Hepatocyte (in vitro differentiated cells): ENCODE measurements around the gene UROC1. TPM values are rescaled to one million over a fixed set of nuclear protein-coding genes. Genes with fewer than 3 reads are reported as not detected.
"Not testable (repeated sequence)": the region's sequence is repeated elsewhere in the genome, so short reads cannot be mapped to it uniquely, and the experiment has no call there.

ENCODE experiments used
- DNase-seq: peaks from one replicate; pipeline ENCODE4 v3.0.0-alpha.2; 2016; ENCODE audit warnings: low spot score
- H2AFZ ChIP-seq: fragments of 200-600 bp; sonication (generic); 2 replicates; pipeline ENCODE4 v1.6.0; 2016; ENCODE audit warnings: antibody characterized with exemption, mild to moderate bottlenecking
- H3K27ac ChIP-seq: fragments of 200-600 bp; sonication (generic); 2 replicates; pipeline ENCODE4 v1.5.1; 2016; ENCODE audit warnings: mild to moderate bottlenecking
- H3K27me3 ChIP-seq: fragments of 200-600 bp; sonication (generic); 2 replicates; pipeline ENCODE4 v1.6.1; 2016
- H3K36me3 ChIP-seq: fragments of 200-600 bp; sonication (generic); replicated peaks from 2 replicates; pipeline ENCODE4 v1.5.1; 2016; ENCODE audit warnings: low read depth; ENCODE audit not compliant: insufficient read depth
- H3K4me1 ChIP-seq: fragments of 200-600 bp; sonication (generic); 2 replicates; pipeline ENCODE4 v1.5.1; 2016; ENCODE audit warnings: mild to moderate bottlenecking, moderate library complexity; ENCODE audit not compliant: insufficient read depth
- H3K4me2 ChIP-seq: fragments of 200-600 bp; sonication (generic); 2 replicates; pipeline ENCODE4 v1.6.0; 2016
- H3K4me3 ChIP-seq: fragments of 200-600 bp; sonication (generic); 2 replicates; pipeline ENCODE4 v1.5.1; 2016; ENCODE audit warnings: mild to moderate bottlenecking
- H3K79me2 ChIP-seq: fragments of 200-600 bp; sonication (generic); 2 replicates; pipeline ENCODE4 v1.6.0; 2017; ENCODE audit warnings: mild to moderate bottlenecking
- H3K9me2 ChIP-seq: fragments of 200-600 bp; sonication (generic); replicated peaks from 2 replicates; pipeline ENCODE4 v1.6.0; 2017; ENCODE audit warnings: mild to moderate bottlenecking; ENCODE audit not compliant: insufficient read depth
- H3K9me3 ChIP-seq: fragments of 200-600 bp; sonication (generic); 2 replicates; pipeline ENCODE4 v1.5.1; 2016; ENCODE audit warnings: low read depth, mild to moderate bottlenecking
- H4K20me1 ChIP-seq: fragments of 200-600 bp; sonication (generic); 2 replicates; pipeline ENCODE4 v1.6.0; 2016; ENCODE audit warnings: mild to moderate bottlenecking; ENCODE audit not compliant: insufficient read depth, poor library complexity, severe bottlenecking
- CTCF ChIP-seq: fragments of 200-600 bp; sonication (generic); IDR thresholded peaks from 2 replicates; pipeline ENCODE4 v1.5.1; 2016; ENCODE audit warnings: antibody characterized with exemption, mild to moderate bottlenecking; ENCODE audit not compliant: poor library complexity
- EZH2 ChIP-seq: fragments of 200-600 bp; sonication (generic); IDR thresholded peaks from 2 replicates; pipeline ENCODE4 v1.6.1; 2016; ENCODE audit warnings: antibody characterized with exemption, mild to moderate bottlenecking, borderline replicate concordance
- EZH2phosphoT487 ChIP-seq: fragments of 200-600 bp; sonication (generic); IDR thresholded peaks from one replicate; pipeline ENCODE4 v1.6.1; 2018; ENCODE audit warnings: antibody characterized with exemption, mild to moderate bottlenecking, low read depth, moderate library complexity; ENCODE audit not compliant: unreplicated experiment, severe bottlenecking
- WGBS: methylation state at CpG from one replicate; pipeline ENCODE4 v1.1.6; 2016; ENCODE audit warnings: low lambda C conversion rate; ENCODE audit errors: missing lambda C conversion rate; 5-methylcytosine and 5-hydroxymethylcytosine counted together
- polyA plus RNA-seq: library from polyadenylated mRNA; unstranded; fragments of >200 nt; fragmentation: Nextera tagmentation; extraction: Ambion mirVana; gene quantifications from 2 replicates; pipeline ENCODE4 v1.2.1, GENCODE V29; 2016
- total RNA-seq: library from RNA; depleted of rRNA; stranded (reverse); fragments of >200 nt; gene quantifications from 2 replicates; pipeline ENCODE4 v1.2.3, GENCODE V29; 2014

The UROC1 gene
- total and polyA plus RNA-seq, 2 experiments from 2014 or later, result 2.3 to 4.2 TPM

- Histone ChIP-seq H3K4me3 (no peak overlapping the region), H3K79me2 (peaks cover 20% of the 10 kb centered on the region), H3K9me3 (no peaks in the 10 kb centered on the region), H3K4me1 (peaks cover 2% of the 10 kb centered on the region), H3K27me3 (peaks cover 9% of the 10 kb centered on the region), H3K27ac (no peak overlapping the region), H2AFZ (no peak overlapping the region), H3K4me2 (no peak overlapping the region), H3K9me2 (no peaks in the 10 kb centered on the region), H3K36me3 (no peaks in the 10 kb centered on the region), H4K20me1 (no peaks in the 10 kb centered on the region)
- TF ChIP-seq CTCF (no peak), EZH2 (no peak), EZH2phosphoT487 (no peak)
- DNase-seq, result no peak
Measured at GRCh38 chr3:126535636-126536035, 18.1 kb upstream of the UROC1 start.

GRCh38 chr3:126534716-126535115 lies 17.1 kb upstream of the UROC1 start:
- not testable (repeated sequence) for H2AFZ ChIP-seq, H3K36me3 ChIP-seq, H3K27ac ChIP-seq, H3K4me3 ChIP-seq, DNase-seq, H3K4me2 ChIP-seq, H3K9me2 ChIP-seq, H3K9me3 ChIP-seq, H3K27me3 ChIP-seq, H4K20me1 ChIP-seq
- H3K79me2 ChIP-seq, result peaks cover 20% of the 10 kb centered on the region
- WGBS, result 85% methylated on average over 5 of the region's 7 CpGs
- peaks cover 11% of the 10 kb centered on the region for H3K4me1 ChIP-seq

GRCh38 chr3:126533506-126533905 lies 15.9 kb upstream of the UROC1 start:
- Histone ChIP-seq H3K4me2 (no peak overlapping the region), H4K20me1 (no peaks in the 10 kb centered on the region), H3K4me3 (no peak overlapping the region), H2AFZ (no peak overlapping the region), H3K4me1 (peaks cover 20% of the 10 kb centered on the region), H3K27me3 (peaks cover 9% of the 10 kb centered on the region), H3K36me3 (no peaks in the 10 kb centered on the region), H3K79me2 (peaks cover 20% of the 10 kb centered on the region), H3K9me2 (no peaks in the 10 kb centered on the region), H3K27ac (no peak overlapping the region), H3K9me3 (no peaks in the 10 kb centered on the region)
- TF ChIP-seq EZH2phosphoT487 (no peak), CTCF (no peak), EZH2 (no peak)
- no peak for DNase-seq

GRCh38 chr3:126531051-126531330 lies 13.4 kb upstream of the UROC1 start:
- peaks cover 20% of the 10 kb centered on the region for H3K79me2 ChIP-seq
- H4K20me1 ChIP-seq, result no peaks in the 10 kb centered on the region
- TF ChIP-seq EZH2 (no peak), EZH2phosphoT487 (no peak), CTCF (no peak)
- DNase-seq, result no peak
- peaks cover 9% of the 10 kb centered on the region for H3K27me3 ChIP-seq
- H3K36me3 ChIP-seq, result no peaks in the 10 kb centered on the region
- H3K4me2 ChIP-seq, result no peak overlapping the region
- no peak overlapping the region for H3K4me3 ChIP-seq
- 88% methylated on average over 6 of the region's 6 CpGs for WGBS
- no peaks in the 10 kb centered on the region for H3K9me3 ChIP-seq
- no peaks in the 10 kb centered on the region for H3K9me2 ChIP-seq
- peaks cover 29% of the 10 kb centered on the region for H3K4me1 ChIP-seq
- H3K27ac ChIP-seq, result no peak overlapping the region
- no peak overlapping the region for H2AFZ ChIP-seq
